ENCODE data around the gene LRRC37A2.
"Not testable (repeated sequence)": the region's sequence is repeated elsewhere in the genome, so short reads cannot be mapped to it uniquely, and the experiment has no call there.

The LRRC37A2 gene

GRCh38 chr17:46598344-46598931 lies 86.2 kb downstream of the LRRC37A2 start:
- DNase-seq (ENCODE audit: low read depth) = not testable (repeated sequence)

GRCh38 chr17:46600767-46601166 lies 88.5 kb downstream of the LRRC37A2 start:
- DNase-seq (ENCODE audit: low read depth) = not testable (repeated sequence)

GRCh38 chr17:46603125-46603524 lies 90.9 kb downstream of the LRRC37A2 start:
- DNase-seq (ENCODE audit: low read depth) = not testable (repeated sequence)
